Heart left ventricle (tissue), 16 donors: ENCODE results near the gene GUCA2B. TPM values are rescaled to one million over a fixed set of nuclear protein-coding genes. Genes with fewer than 3 reads are reported as not detected.

Experiments
- ATAC-seq, 4 donors: fragments of 200-7000 bp; cut with Tn5 transposase; one replicate each; pipeline ENCODE4 v1.9.1; 2020 to 2022; ENCODE audit warnings: moderate library complexity in 4 of 4, mild to moderate bottlenecking in 3 of 4, moderate number of reproducible peaks in 1 of 4
- DNase-seq, 5 donors: peaks; one replicate each; pipeline ENCODE4 v3.0.0-alpha.2; 2020
- H3K27ac ChIP-seq, 12 donors: fragments of 200-600 bp; sonication (generic) in 4 of 12; one replicate each; pipeline versions ENCODE4 v1.5.0 to v1.8.0; 2016 to 2022; ENCODE audit warnings: mild to moderate bottlenecking in 2 of 12
- H3K27me3 ChIP-seq, 9 donors: fragments of 200-600 bp; sonication (generic) in 2 of 9; one replicate each; pipeline versions ENCODE4 v1.5.1 to v1.8.0; 2016 to 2022; ENCODE audit warnings: mild to moderate bottlenecking in 3 of 9
- H3K36me3 ChIP-seq, 9 donors: fragments of 200-600 bp; sonication (generic) in 2 of 9; one replicate each; pipeline versions ENCODE4 v1.5.0 to v1.8.0; 2018 to 2022; ENCODE audit warnings: mild to moderate bottlenecking in 2 of 9
- H3K4me1 ChIP-seq, 12 donors: fragments of 200-600 bp; sonication (generic) in 4 of 12; one replicate each; pipeline versions ENCODE4 v1.5.0 to v1.8.0; 2016 to 2022; ENCODE audit warnings: mild to moderate bottlenecking in 3 of 12
- H3K4me3 ChIP-seq, 12 donors: fragments of 200-600 bp; sonication (generic) in 4 of 12; one replicate each; pipeline versions ENCODE4 v1.5.0 to v1.8.0; 2017 to 2022; ENCODE audit warnings: mild to moderate bottlenecking in 9 of 12, moderate library complexity in 4 of 12
- H3K9me3 ChIP-seq, 12 donors: fragments of 200-600 bp; sonication (generic) in 4 of 12; one replicate each; pipeline versions ENCODE4 v1.5.0 to v1.8.0; 2016 to 2022; ENCODE audit warnings: mild to moderate bottlenecking in 1 of 12
- POLR2A ChIP-seq, 2 donors: fragments of 450-650 bp; IDR thresholded peaks; one replicate each; pipeline ENCODE4 v1.6.1; 2017; ENCODE audit warnings: antibody characterized with exemption in 2 of 2, mild to moderate bottlenecking in 2 of 2, moderate library complexity in 2 of 2
- WGBS, 4 donors: extraction: QIAGEN DNeasy Blood & Tissue Kit in 2 of 4; methylation state at CpG; one replicate each; pipeline versions ENCODE4 v1.1.5 to v1.1.7; 2013 to 2018; 5-methylcytosine and 5-hydroxymethylcytosine counted together
- intact Hi-C, 10 donors: fragments of 100-400 bp; cut with DNase I; formaldehyde crosslinking; loops; one replicate each; pipeline versions ENCODE4 v1.11.1 to v1.14.2; 2022
- polyA plus RNA-seq, 2 donors: library from polyadenylated mRNA; stranded (reverse); fragments of 200-250 nt; gene quantifications; one replicate each; pipeline ENCODE4 v1.2.3, GENCODE V29; 2013
- total RNA-seq, 9 donors: library from RNA; depleted of rRNA in 2 of 9; stranded (reverse); fragments of >200 nt in 2 of 9; fragmentation: NEBNext Ultra II Directional in 3 of 9; extraction: Animal tissue kit (Norgen Biotek cat#: 25700) in 3 of 9; gene quantifications; one replicate each; pipeline versions ENCODE4 v1.1.0 to v1.2.4, GENCODE V29; 2016 to 2023
- TF ChIP-seq, protein P1 (sequence below), 12 donors: fragments of 200-600 bp; sonication (generic) in 4 of 12; IDR thresholded peaks; one replicate each; pipeline versions ENCODE4 v1.5.0 to v1.8.0; 2018 to 2022; ENCODE audit warnings: antibody characterized with exemption in 12 of 12, mild to moderate bottlenecking in 5 of 12
- donor health status: ischemic (EF 13 %, LVEDD 7.1; RV severe dilation, severe dysfunction).
- donor health status: healthy with polysubstance abuse.
- donor health status: DM: no; HTN: yes; CAD: no.
- donor health status: DM: no; HTN: no; CAD: no.
- donor health status: ischemic (EF 25% LVEDD 6.9; RV normal size, moderate dysfunction).
- donor health status: ischemic (EF 25% LVEDD 5.7; RV mildly dilated, moderate dysfunction).
- donor health status: healthy.
- donor health status: DM: yes; HTN: yes; CAD: no.
- donor health status: ischemic (EF 35%, LVEDD 5.7; RV mildly dilated, moderate dysfunction).
- donor health status: nonischemic (EF 11% LVEDD 7.7; RV severe dilation, severe dysfunction).
- donor health status: DM: yes; HTN: yes; CAD: no.
- donor health status: PGD.
- donor health status: ischemic (EF 29% LVEDD 5.4; RV normal size, mild dysfunction).
- donor health status: nonischemic (EF 23%, LVEDD 6.1; RV moderate dilation, normal function).

Gene GUCA2B
- total and polyA plus RNA-seq, 11 donors, result not detected

DNA sequence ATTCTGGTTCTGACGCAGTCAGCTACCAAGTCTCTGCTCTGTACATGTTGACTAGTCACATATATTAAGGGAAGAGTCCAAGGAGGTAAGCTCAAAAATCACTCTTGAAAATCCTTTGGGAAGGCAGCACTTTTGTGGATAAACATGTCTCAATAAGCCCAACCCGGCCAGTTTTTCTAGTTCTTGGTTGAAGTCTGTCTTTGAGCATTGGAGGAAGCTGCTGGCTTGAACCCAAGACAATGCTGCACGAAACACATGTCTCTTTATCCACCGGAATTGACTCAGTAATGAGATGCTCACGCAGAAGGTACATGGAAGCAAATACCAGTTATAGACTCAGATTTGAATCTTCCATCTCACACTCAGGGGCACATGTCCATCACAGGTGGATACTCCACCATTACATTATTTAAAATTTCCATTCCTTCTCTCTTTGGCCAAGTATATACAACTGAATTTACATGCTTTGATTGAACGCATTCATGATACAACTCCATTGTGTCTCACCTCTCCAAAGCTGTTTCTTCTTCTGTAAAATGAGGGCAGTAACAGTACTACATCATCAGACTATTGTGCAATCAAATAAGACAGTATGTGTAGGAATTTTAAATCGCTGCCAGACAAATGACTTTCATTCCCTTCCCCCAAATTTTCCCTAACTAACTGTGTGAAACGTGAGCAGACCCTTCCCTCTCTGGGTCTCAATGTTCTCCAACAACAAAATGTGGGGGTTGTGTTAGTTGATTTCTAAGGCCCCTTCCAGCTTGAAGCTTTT, 20.9 kb downstream of the GUCA2B start:
- Histone ChIP-seq H3K9me3 (no peaks in the 10 kb centered on the region), H3K4me3 (no peak overlapping the region), H3K4me1 (peaks cover 8 to 56% (median 42%) of the 10 kb centered on the region in 12 donors), H3K27ac (peak overlapping the region in 11 of 12 donors; percentile 24 to 95 (median 86)), H3K27me3 (no peaks in the 10 kb centered on the region), H3K36me3 (peaks cover 0 to 10% (median 0%) of the 10 kb centered on the region in 9 donors)
- no peak for TF ChIP-seq POLR2A (IDR thresholded peaks at IDR 0.05)
- TF ChIP-seq, protein P1, sequence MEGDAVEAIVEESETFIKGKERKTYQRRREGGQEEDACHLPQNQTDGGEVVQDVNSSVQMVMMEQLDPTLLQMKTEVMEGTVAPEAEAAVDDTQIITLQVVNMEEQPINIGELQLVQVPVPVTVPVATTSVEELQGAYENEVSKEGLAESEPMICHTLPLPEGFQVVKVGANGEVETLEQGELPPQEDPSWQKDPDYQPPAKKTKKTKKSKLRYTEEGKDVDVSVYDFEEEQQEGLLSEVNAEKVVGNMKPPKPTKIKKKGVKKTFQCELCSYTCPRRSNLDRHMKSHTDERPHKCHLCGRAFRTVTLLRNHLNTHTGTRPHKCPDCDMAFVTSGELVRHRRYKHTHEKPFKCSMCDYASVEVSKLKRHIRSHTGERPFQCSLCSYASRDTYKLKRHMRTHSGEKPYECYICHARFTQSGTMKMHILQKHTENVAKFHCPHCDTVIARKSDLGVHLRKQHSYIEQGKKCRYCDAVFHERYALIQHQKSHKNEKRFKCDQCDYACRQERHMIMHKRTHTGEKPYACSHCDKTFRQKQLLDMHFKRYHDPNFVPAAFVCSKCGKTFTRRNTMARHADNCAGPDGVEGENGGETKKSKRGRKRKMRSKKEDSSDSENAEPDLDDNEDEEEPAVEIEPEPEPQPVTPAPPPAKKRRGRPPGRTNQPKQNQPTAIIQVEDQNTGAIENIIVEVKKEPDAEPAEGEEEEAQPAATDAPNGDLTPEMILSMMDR (IDR thresholded peaks at IDR 0.05), result no peak
- WGBS, 4 donors, result 69 to 77% (median 75%) methylated on average over 8 of the region's 8 CpGs
- no peak for DNase-seq
- intact Hi-C loops, result loop anchor here (1.0 to 10.0 kb wide), 14 partner anchors 27 to 599 kb away; partner anchors contain the start of genes FOXJ3 (in 3 of the 10), PPCS (in 2 of the 10), YBX1 (in 2 of the 10) and ZMYND12 (in 2 of the 10)
- ATAC-seq, result no peak

DNA sequence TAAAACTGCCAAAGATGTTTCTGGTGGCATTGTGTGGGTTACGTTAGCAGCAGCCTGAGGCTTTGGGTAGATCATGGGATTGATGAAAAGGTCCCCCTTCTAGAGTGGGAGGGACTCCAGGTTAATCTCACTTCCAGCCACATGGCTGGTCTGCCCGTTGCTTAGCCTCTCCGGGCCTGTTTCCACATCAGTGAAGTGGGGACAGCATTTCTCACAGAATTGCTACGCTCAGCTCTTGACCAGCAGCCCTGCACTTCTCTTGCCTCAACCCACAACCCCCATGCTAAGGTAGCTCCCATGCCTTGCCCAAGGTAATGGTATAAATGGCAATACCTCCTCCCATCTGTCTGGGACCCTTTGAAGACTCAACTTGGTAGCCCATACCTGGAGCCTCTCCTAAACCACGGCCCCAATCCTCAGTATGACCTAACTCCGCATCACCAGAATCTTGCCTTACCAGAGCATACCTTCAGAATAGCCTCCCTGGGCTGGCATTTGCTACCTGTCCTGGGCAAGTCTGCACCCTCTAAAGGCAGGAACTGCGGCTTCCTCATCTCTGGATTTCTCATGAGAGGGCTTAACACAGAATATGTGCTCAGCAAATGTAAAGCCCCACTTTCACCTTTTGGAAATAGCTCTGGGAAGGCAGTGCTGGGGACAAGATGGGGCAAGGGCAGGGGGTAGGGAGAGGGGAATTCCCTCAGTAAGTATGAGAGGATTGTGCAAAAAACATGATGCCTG, 22.3 kb downstream of the GUCA2B start:
- no peak for TF ChIP-seq POLR2A (IDR thresholded peaks at IDR 0.05)
- TF ChIP-seq, protein P1 (IDR thresholded peaks at IDR 0.05), result no peak
- no peaks in the 10 kb centered on the region for H3K27me3 ChIP-seq
- ATAC-seq, result no peak
- no peak overlapping the region for H3K4me3 ChIP-seq
- no peak overlapping the region for H3K27ac ChIP-seq
- no peaks in the 10 kb centered on the region for H3K9me3 ChIP-seq
- H3K36me3 ChIP-seq, result peaks cover 0 to 23% (median 5%) of the 10 kb centered on the region in 9 donors
- peaks cover 8 to 68% (median 47%) of the 10 kb centered on the region in 12 donors for H3K4me1 ChIP-seq
- DNase-seq, result no peak
- WGBS, 4 donors, result 88 to 90% (median 90%) methylated on average over 7 of the region's 7 CpGs
- intact Hi-C loops, result loop anchor here (2.0 to 10.0 kb wide), 10 partner anchors 147 to 601 kb away; partner anchors contain the start of genes FOXJ3 (in 5 of the 10), YBX1 (in 2 of the 10), PPCS (in 1 of the 10) and ZMYND12 (in 1 of the 10)

DNA sequence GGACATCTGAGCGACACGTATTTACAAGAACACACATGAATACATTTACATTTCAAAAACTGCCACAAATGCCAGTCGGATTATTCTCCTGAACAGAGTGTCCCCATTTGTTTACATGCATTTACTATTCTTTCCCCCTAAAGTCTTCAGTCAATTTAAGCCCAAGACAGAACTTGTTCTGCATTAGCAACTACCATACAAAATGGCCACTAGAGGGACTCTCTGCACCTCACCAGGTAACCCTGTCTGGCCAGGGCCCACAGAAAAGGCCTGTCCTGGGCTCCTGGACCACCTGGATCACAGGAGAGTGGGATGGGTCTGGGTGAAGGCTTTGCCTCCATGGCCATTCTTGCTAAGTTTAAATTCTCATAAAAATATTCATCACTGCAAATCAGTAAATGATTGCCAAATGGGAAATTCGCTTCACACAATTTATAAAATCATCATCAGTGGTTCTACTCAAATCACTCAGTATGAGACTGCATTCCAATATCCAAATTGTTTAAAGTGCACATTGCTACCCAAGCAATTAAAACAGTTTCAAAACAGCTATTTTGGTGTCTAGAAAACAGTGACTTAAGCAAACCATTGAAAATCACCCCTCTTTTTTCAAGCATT, 23.8 kb downstream of the GUCA2B start:
- ATAC-seq, result no peak
- 79 to 86% (median 82%) methylated on average over 4 of the region's 4 CpGs for WGBS, 4 donors

More for the DNA sequence above, 23.8 kb downstream of the GUCA2B start:
- H3K36me3 ChIP-seq, result peaks cover 0 to 35% (median 18%) of the 10 kb centered on the region in 9 donors
- TF ChIP-seq, protein P1 (IDR thresholded peaks at IDR 0.05), result peak; percentile 51 to 78 (median 68)
- TF ChIP-seq POLR2A (IDR thresholded peaks at IDR 0.05), result no peak
- no peak overlapping the region for H3K4me3 ChIP-seq
- DNase-seq, result peak in 1 of 5 donors; percentile 25
- H3K27ac ChIP-seq, result no peak overlapping the region
- intact Hi-C loops, result loop anchor here (2.0 to 10.0 kb wide), 10 partner anchors 145 to 602 kb away; partner anchors contain the start of genes FOXJ3 (in 5 of the 10), YBX1 (in 2 of the 10), PPCS (in 1 of the 10) and ZMYND12 (in 1 of the 10)
- H3K9me3 ChIP-seq, result no peaks in the 10 kb centered on the region
- no peaks in the 10 kb centered on the region for H3K27me3 ChIP-seq
- H3K4me1 ChIP-seq, result peaks cover 2 to 55% (median 32%) of the 10 kb centered on the region in 12 donors
